Panc1 (cell line): Measurements from ENCODE around the gene CNBP.

Source experiments
- CTCF ChIP-seq: fragments of 450-650 bp; IDR thresholded peaks from 2 replicates; pipeline ENCODE4 v1.5.1; 2017; ENCODE audit warnings: mild to moderate bottlenecking
- REST ChIP-seq, 2 experiments: IDR thresholded peaks; 2 replicates each; pipeline ENCODE4 v1.6.1; 2011 to 2012; ENCODE audit warnings: low read depth in 2 of 2, control low read depth in 1 of 2, low read length in 1 of 2, mild to moderate bottlenecking in 1 of 2, moderate library complexity in 1 of 2; ENCODE audit not compliant: insufficient read depth in 1 of 2

- TF ChIP-seq CTCF, result no peak
- no peak for TF ChIP-seq REST (IDR thresholded peaks at IDR 0.05; ENCODE audit: insufficient read depth in 1 of 2, low read depth in 2 of 2, low read length in 1 of 2)
Observed at GRCh38 chr3:129181819-129182218, 1.9 kb downstream of the CNBP start.
